Hematopoietic multipotent progenitor cell treated with erythropoietin and hydrocortisone succinate and interleukin-3 and kit ligand, for 4 days (in vitro differentiated cells): ENCODE data around the gene ATP8A2.

ENCODE experiments used
- DNase-seq: peaks from one replicate; pipeline ENCODE4 v3.0.0-alpha.2; 2015

Gene ATP8A2

DNA sequence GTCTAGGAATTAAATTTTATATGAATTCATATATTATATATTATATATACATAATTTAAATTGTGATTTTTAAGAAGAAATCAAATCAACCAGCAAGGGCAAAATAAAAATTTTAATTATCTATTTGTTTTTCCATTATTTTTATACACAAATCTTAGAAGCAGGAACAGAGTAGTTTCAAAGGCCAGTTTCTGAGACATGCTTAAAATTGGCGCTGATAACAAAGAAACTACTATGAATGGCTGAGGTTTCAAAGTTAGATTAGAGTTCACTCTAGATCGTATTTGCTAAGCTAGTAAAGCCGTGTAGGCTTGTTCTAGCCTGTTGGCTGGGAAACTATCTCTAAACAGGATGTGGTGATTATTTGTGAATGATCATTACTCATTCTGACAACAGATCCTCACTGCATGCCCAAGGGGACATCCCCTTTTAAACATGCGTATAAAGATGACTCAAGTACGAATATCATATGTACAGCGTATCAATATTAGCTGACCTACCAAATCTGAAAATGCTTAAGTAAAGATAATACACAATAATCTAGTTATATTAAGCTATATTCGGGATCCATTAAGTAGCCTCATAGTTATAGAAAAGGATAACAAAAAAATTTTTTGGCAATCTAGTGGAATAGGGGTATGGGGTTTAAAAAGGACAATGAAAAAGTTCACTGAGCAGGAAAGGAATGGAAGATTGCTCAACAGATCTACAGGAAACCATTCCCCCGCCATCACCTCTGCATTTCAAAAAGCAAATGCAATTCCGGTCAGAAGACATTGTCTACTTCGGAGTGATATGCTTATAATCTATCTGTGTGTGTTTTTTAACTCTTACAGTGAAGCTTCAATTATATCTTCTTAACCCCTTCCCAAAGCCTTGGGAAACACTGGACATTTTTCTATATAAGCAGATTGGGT is 529.9 kb downstream of the ATP8A2 start:
- DNase-seq = peak; percentile 28

DNA sequence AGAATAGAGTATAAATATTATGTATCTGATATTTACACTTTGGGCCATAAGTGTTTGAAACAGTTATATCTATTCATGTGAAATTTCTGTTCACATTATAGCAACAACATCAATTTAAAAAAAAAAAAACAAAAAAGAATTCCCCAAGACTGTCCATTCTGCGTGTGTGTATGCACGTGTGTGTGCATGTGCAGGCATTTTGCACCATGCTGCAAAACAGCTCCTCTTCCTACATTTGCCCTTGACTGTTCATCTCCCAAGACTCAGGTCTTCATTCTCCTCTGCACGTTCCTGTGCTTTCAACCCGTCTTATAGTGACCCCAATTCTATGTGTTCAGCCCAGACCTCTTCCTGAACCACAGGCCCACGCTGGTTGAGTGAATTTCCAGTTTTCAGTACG is 530.7 kb downstream of the ATP8A2 start:
- DNase-seq = no peak

- DNase-seq = no peak
Measured at GRCh38 chr13:25902891-25903341, 531.1 kb downstream of the ATP8A2 start.

- DNase-seq = no peak
Measured at GRCh38 chr13:25904830-25905229, 533.1 kb downstream of the ATP8A2 start.

DNA sequence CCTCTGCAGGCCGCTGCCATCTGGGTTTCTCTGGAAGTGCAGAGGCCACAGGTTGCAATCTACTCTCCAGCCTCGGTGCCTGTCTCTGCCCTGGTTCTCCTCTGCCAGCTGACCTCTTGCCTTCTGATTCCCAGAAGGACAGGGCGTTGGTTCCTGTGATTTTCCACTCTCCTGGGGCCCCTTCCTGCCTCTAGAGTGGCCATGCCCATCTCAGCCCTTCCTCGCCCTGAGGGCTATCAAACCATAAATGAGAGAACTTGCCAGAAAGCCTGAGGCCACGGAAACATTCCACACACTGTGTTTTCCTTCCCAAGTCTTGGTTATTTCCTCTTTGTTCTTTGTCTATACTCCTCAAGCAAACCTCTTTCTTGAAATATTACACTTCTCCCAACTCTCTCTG is 533.8 kb downstream of the ATP8A2 start:
- DNase-seq = no peak

DNA sequence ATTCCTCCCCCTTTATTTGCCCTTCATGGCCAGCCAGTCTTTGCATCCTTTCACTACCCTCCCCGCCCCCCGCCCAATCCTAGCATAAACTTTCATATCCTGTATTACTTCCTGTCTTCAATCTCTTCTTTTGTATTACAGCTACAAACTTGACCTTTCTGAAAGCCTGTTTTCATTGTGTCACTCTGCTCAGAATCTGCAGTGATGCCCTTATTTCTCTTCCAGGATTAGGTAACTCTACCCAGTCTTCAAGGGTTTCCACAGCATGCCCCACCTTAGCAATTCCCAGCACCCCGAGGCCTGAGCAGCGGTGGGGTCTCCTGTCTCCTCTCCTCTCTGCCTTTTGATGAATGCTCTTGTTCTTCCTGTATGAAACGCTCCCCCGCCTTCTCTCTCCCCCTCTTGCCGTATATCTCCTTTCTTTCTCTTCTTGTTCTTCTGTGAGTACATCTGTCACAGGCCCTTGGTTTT is 534.5 kb downstream of the ATP8A2 start:
- DNase-seq = no peak

GRCh38 chr13:25908366-25908765 is 536.6 kb downstream of the ATP8A2 start:
- no peak for DNase-seq

DNA sequence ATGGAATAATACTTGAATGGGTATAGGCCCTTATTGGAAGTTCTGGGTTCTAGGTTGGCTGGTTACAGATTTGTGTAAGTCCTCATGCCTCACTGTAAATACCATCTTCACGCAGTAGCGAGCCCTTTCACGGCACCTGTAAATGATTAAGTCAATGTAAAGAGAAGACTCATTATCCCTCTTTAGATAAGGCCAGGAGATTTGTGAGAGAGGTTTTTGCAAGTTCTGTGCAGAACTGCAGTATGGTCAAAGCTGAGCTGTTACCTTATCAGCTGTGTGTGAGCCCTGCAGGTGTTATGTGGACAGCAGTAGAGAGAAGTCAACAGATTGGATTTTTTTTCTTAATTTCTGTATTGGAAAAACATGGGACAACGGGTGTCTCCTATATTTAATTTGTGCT is 538.5 kb downstream of the ATP8A2 start:
- DNase-seq = no peak

DNA sequence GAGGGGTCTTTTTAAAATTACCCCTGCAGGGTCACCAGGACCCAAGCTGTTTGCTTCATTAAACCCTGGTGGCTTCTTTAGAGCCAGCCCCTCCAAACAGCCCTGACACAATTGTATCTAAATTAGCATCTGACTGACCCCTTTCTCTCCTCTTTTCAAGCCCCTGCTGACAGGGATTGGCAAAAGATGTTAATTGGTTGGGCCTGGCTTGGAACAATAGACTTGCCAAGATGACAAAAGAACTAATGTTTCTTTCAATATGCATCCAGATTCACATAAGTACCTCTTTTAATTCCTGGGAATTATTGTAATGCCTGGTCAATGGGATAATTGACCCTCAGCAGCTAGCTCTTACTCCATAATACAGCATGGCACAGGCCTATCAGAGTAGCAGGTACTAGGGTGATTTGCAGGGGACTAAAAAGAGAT is 539.2 kb downstream of the ATP8A2 start:
- no peak for DNase-seq

GRCh38 chr13:25912961-25913360 is 541.2 kb downstream of the ATP8A2 start:
- no peak for DNase-seq

DNA sequence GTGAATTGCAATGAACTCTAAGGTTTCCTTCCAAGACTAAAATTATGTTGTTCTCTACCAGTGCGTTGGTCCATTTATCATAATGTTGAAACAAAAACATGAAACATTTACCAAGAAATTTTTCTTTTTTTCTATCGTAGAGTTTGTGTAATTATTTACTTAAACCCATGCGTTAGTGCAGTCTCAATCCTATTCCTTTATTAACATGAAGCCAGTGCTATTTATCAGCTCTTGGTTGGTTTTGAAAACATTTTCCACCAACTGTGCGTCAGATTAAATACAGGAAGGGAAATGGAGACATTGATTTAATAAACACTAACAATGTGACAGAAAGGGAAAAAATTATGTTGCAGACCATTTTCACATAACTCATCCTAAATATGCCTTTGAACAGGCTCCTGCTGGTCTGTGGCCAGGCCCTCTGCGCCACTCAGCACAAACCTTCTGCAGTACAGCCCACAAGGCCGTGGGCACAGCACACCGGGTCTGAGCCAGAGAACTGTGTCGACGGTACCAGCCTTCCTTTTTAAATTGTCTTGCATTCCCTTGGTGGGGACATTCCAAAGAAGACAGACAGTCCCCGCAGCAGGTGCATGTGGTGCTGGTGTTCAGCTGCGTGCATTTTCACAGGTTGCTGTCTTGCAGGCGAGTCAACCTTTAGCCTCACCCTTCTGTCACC is 544.2 kb downstream of the ATP8A2 start:
- DNase-seq = no peak

DNA sequence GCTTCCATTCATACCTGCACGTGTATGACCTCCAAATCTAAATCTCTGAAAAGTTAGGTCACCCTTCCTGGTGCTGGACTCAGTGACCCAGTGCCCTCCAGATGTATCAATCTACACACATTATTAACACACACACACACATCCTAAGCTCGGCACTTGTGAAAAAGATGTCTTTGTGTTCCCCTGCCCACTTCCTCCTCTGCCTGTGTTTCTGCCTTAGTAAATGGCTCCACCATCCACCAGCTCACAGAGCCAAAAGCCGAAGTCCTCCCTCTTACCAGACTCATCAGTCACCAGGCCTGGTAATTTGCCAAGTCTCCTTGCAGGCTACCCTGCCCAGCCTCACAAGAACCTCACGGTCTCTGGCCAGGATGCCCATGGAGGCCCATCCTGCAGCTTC is 548.5 kb downstream of the ATP8A2 start:
- DNase-seq = no peak

DNA sequence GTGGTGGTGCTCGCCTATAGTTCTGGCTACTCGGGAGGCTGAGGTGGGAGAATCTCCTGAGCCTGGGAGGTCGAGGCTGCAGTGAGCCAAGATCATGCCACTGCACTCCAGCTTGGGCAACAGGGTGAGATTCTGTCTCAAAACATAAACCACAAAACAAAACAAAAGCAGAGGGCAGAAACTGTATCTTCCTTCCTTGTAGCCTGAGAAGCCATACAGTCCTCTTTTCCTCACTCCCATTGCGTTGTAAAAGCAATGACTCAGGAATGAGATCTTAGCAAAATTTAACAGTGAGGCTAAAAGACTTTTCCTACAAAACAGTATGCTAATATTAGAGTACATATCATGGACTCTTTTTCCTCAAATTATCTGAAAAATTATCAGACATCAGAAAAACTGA is 549.2 kb downstream of the ATP8A2 start:
- DNase-seq = no peak

DNA sequence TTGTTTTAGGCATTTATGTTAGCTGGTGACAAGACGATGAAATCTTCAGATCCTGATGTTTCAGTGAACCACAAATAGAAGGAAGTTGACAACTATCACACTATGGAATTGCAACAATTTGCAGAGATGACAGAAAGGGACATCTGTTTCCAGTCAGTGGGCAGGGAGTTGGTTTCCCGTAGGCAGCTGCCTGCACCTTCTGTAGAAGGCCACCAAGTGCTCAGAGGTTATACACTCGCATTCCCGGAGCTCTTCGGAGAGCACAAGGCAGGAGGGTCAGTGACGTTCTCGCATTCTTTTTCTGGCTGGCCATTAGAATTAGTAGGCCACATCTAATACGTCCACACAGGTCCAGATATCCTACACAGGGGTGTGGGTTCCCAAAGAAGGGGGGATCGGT is 550.6 kb downstream of the ATP8A2 start:
- no peak for DNase-seq

DNA sequence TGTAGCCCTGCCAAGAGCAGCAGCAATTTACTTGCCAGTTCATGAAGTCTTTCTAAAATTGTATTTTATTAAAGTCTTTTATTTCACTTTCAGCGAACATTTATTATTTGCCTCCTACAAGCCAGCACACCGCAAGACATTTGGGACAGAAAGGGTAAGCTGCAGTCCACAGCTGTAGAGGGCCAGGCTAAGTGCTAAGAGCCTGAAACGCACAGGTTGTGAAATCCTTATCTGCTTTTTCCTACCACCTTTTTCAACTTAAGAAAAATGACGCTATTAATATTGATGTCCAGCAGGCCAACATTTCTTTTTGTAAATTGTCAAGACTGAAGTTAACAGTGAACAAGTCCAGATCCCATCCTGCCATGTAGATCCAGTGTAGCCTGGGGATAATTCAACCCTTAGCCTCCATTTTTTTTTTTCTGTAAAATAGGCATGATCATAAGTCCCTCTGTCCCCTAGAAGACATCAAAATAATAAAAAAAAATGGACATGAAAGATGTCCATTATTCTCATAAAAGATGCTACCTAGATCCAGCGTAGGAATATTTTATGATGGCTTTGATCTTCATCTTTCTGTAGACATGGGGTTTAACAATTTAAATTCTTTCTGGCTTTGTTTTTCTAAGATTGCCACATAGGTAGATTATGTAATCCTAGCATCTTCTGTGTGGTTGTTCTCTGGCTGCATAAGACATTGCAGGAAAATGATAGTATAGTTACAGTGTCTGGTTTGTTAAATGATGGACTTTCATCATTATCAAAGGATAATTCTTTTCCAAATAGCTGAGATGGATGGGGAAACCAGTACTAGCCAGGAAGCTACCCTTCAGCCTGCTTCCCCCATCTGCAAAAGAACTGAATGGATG is 551.7 kb downstream of the ATP8A2 start:
- DNase-seq = no peak

DNA sequence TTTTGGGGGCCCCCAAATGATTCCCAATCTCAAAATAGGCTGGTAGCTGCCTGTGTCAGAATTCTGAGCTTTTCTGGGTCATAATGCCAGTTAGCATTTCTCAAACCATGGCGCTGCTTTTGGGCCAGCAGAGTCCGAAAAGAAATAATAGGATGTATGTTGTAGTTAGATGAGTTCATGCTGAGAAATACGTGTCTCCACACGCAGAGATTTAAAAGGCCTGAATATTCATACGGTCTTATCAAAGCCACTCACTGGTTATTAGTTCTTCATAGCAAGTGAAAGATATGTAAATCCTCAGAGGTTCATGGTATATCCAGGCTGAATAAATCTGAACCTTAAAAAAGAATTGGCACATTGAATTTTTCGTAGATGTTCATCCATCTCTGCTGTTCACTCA is 555.6 kb downstream of the ATP8A2 start:
- no peak for DNase-seq

GRCh38 chr13:25927932-25928331 is 556.2 kb downstream of the ATP8A2 start:
- DNase-seq = no peak

DNA sequence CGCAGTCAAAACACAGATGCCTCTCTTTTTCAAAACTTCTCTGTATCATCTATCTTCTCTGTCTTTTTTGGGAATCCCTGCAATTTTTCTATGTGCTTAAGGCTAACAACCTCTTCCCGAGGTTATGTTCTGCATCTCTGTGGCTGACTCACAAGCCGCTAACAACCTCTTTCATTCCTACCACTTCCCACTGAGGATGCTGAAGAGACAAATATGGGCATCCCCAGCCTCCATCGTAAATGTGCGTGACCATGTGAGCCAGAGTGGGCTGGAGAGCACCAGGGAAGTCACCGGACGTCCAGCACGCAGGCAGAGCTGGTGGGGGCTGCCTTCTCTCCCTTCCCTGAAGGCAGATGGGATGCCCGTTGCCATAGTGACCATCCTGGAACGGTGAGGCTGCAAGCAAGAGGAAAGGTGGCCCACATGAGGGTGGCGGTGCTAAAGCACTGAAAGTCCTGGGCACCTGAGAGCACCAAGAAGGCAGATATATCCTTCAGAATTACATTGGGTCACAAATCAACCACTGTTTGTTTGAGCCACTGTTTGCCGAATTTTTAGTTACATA is 557.2 kb downstream of the ATP8A2 start:
- DNase-seq = no peak

- no peak for DNase-seq
Measured at GRCh38 chr13:25929816-25930215, 558.0 kb downstream of the ATP8A2 start.

DNA sequence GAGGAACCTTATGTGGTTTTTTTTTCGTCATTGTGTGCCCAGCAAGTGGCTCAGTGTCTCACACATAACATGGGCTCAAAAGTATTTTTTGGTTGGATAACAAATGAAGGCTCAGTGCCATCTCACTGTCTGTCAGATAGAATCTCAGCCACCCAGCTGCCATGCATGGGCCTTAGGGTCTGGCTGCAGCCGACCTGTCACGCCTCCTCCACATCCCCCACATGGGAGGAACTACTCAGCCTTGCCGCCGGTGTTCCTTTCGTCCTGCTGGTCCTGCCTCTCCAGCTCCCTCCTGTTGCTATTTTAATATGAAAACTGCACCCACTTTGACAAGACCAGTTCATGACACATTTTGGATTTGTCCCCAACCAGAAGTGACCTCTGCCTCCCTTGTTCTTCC is 558.9 kb downstream of the ATP8A2 start:
- DNase-seq = no peak

- DNase-seq = no peak
Measured at GRCh38 chr13:25932365-25932764, 560.6 kb downstream of the ATP8A2 start.

DNA sequence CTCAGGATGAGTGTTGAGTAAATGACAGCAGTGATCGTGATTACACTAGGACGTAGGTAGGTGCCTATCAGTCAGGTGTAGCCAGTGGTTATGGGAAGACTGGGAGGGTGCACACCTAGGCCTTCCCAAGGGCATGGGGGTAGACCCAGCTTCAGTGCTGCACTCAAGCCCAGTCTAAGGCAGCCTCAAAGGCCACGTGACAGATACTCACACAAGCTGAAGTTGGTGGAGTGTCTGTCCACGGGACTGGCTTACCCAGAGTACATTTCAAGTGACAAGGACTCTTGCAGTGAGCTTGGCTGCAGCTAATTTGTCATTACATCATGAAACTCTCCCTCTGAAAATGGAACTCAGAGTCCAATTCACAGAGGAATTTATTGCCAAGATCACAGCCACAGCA is 561.7 kb downstream of the ATP8A2 start:
- no peak for DNase-seq

GRCh38 chr13:25934127-25934526 is 562.4 kb downstream of the ATP8A2 start:
- DNase-seq = no peak
